Astrocyte of the spinal cord (primary cell): ENCODE results near the gene ANKRD31.

Experiments used
- DNase-seq: peaks from one replicate; pipeline ENCODE4 v3.0.0; 2011; ENCODE audit warnings: low read depth, low spot score
- H3K4me3 ChIP-seq: 2 replicates; pipeline ENCODE4 v1.5.1; 2011; ENCODE audit warnings: low read depth, mild to moderate bottlenecking, low read length, moderate library complexity
- in situ Hi-C: cut with HindIII; loops from 2 replicates; pipeline ENCODE4 v1.10.0; 2017; ENCODE audit warnings: low sequenced_read_pairs
- TF ChIP-seq, protein P1 (sequence below): IDR thresholded peaks from 2 replicates; pipeline ENCODE4 v1.5.1; 2012; ENCODE audit warnings: low read depth, mild to moderate bottlenecking, low read length, inconsistent platforms

The ANKRD31 gene

DNA sequence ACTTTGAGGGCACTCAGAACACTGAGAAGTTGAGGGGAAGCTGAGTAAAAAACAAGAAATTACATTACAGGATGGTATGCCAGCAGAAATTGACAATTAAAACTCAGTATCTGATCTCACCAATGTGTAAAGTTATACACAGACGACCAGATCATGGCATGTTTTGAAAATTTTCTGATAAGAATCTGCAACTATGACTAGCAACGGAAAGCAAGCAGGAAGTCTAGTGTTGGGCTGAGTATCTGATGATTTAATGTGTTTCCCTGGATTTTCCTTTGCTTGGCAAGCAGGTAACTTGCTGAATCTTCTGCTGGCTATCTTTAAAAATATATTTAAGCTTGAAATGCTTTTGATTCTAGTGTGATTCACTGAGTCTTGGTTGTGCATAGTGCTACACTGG, 179.1 kb downstream of the ANKRD31 start:
- TF ChIP-seq, protein P1, sequence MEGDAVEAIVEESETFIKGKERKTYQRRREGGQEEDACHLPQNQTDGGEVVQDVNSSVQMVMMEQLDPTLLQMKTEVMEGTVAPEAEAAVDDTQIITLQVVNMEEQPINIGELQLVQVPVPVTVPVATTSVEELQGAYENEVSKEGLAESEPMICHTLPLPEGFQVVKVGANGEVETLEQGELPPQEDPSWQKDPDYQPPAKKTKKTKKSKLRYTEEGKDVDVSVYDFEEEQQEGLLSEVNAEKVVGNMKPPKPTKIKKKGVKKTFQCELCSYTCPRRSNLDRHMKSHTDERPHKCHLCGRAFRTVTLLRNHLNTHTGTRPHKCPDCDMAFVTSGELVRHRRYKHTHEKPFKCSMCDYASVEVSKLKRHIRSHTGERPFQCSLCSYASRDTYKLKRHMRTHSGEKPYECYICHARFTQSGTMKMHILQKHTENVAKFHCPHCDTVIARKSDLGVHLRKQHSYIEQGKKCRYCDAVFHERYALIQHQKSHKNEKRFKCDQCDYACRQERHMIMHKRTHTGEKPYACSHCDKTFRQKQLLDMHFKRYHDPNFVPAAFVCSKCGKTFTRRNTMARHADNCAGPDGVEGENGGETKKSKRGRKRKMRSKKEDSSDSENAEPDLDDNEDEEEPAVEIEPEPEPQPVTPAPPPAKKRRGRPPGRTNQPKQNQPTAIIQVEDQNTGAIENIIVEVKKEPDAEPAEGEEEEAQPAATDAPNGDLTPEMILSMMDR: no peak
- DNase-seq: no peak
- H3K4me3 ChIP-seq: no peak overlapping the region
- in situ Hi-C loops: no loop called here

DNA sequence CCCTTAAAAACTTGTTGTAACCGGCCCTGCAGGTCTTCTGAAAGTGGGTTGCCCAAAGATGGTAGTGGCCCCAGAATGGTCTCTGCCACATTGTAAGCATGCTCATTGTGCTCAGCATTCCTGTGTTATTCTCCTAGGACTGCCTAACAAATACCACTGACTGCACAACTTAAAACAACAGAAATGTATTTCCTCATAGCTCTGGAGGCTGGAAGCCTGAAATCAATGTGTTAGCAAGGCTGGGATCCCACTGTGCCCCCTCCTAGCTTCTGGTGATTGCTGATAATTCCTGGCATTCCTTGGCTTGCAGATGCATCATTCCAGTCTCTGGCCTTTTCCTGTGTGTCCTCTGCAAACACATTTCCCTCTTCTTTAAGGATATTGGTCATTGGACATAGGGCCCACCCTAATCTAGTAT, 180.9 kb downstream of the ANKRD31 start:
- in situ Hi-C loops: no loop called here
- TF ChIP-seq, protein P1: no peak
- peak; percentile 63 for DNase-seq
- H3K4me3 ChIP-seq: no peak overlapping the region

DNA sequence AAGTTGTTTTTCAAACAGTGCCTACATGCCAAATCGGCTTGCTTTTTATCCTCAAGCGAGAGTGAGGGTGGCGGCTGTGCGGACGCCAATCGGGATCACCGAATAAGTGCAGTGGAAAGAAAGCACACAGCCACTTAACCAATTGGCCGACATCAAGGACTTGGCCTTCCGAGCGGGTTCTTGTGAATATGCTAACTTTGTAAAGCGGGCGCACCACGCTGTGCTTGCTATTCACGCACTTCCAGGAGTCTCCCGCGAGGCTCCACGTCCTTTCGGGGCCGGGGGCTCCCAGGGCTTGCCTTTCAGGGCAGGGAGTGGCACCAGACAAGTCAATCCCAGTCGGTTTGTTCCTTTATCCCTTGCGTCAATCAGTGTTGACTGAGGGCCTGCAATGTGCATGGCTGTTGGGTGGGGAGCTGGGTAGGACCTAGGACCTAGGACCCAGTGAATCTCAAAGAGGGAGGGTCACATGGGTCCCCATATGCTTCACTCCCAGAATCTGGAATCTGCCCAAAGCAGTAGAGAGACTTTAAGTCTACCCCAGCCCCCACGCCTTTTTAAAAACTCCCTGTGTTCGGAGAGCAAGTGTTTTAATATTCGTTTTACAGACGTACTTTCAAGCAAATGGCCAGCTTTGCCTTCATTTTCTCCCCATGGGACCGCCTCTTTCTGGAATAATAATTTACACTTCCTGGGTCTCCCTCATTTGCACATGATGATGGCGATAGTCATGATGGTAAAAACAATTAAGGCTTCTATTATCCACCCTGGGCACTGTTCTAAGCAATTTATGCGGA, 182.3 kb downstream of the ANKRD31 start:
- in situ Hi-C loops: no loop called here
- H3K4me3 ChIP-seq: peak overlapping the region; percentile 60
- TF ChIP-seq, protein P1: no peak
- DNase-seq: peak; percentile 57

DNA sequence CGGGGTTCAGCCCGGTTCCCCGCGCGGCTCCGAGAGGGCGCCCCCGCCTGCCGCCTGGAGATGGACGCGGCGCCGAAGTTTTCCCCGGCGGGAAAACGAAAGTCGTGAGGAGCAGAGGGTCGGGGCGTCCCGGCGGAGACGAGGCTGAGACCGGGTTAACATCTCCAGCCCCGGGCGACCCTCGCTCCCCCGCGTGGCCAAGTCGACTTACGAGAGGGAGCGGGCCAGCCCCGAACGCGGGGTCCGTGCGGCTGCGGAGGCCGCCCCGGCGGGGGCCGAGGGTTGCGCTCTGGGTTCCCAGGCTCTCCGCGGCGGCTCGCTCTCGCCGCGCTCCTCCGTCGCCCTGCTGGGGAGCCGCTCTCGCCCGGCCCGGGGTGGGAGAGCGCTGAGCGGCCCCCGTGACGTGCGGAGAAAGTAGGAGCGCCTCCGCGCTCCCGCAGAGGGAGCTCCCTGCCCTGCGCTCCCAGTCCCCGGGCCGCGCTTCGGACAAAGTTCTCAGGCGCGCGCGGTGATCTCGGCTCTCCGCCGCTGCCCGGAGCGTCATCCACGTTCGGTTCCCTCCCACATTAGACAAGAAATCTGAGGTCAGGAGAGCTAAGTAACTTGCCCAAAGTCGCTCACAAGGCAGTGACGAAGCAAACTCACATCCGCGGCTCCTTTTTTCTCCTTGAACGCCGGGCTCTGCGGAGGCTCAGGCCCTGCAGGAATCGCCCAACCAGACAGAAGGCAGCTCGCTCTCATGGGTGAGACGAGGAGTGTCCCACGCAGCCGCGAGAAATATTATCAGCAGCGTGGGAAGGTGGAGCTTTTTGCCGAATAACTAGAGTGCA, 183.2 kb downstream of the ANKRD31 start:
- TF ChIP-seq, protein P1: peak; percentile 15
- in situ Hi-C loops: no loop called here
- DNase-seq: peak; percentile 73
- H3K4me3 ChIP-seq: peak overlapping the region; percentile 60

DNA sequence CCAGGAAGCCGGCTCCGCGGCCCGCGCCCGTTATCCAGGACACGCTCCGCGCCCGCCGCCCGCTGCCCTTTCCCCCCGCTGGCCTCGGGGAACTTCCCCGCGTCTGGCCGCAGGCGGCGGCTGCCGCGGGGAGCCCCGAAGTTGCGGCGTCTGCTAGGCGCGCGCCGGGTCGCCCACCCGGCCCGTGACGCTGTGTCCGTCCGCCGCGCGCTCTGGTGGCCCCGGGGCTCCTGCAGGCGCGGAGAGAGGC, 183.7 kb downstream of the ANKRD31 start:
- no peak for DNase-seq
- H3K4me3 ChIP-seq: peak overlapping the region; percentile 60
- in situ Hi-C loops: no loop called here
- TF ChIP-seq, protein P1: no peak

DNA sequence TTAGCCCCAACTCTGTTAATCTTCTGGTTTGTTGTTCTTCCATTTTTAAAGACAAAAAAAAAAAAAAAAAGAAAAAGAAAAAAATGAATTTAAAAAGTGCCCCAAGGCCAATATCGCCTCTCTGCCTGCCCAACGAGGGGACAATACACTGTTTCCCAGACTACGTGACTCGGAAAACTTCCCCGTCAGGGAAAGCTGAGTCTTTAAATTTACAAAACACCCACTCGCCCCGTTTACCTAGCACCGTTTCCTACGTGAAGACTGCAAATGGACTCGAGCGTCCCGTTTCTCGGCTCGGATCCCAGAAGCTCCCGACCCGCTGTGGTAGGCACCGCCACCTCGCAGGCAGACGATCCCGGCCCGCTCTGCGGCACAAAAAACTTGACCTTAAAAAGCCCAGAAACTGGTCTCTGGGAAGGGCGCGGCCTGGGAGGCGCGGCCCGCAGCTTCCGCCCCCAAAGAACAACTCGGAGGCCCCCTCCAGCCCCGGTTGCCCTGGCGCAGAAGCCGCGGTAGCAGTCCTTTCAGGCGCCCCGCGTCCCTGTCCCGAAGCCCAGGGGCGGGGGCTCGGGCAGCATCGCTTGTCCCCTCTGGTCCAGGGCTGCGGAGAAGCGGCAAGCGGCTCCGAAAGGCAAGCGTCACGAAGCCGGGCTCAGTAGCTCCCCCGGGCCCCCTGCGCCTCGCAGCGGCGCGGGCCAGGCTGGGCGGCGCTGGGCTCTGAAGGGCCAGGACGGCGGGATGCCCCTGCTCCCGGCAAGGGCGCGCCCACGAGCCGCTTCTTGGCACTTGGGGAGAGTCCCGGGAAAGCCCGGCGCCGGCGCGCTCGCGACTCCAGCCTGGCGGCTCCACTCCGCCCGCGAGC, 184.3 kb downstream of the ANKRD31 start, which contains the start of gene GCNT4:
Gene GCNT4 (minus strand): TSS at position 367 of the 862 bp plus-strand sequence. CDS start 22,521 bp downstream, outside the sequence.
- TF ChIP-seq, protein P1: no peak
- H3K4me3 ChIP-seq: peak within 1 kb of the TSS; percentile 60
- peak; percentile 42 for DNase-seq
- in situ Hi-C loops: no loop called here
